ENCODE data around the gene ATAT1. TPM values are rescaled to one million over a fixed set of nuclear protein-coding genes. Genes with fewer than 3 reads are reported as not detected.

ATAT1 gene
- total RNA-seq, 2 experiments from 2014 or later, result 7.6 to 8.7 TPM

- H3K27me3 Mint-ChIP-seq, result no peaks in the 10 kb centered on the region
- peaks cover 13% of the 10 kb centered on the region for H3K36me3 Mint-ChIP-seq
- ChIA-PET POLR2A (no interaction called here), CTCF (interaction anchor here (1.4 kb wide), 1 partner anchor 95 kb away, joined by 3 read pairs; no protein-coding TSS in a partner anchor)
- H3K4me1 Mint-ChIP-seq (ENCODE audit: low read depth), result no peaks in the 10 kb centered on the region
- DNase-seq, result no peak
- no peak overlapping the region for H3K4me3 Mint-ChIP-seq
- intact Hi-C loops (cut with micrococcal nuclease), result no loop called here
- H3K27ac Mint-ChIP-seq, result no peak overlapping the region
- no peaks in the 10 kb centered on the region for H3K9me3 Mint-ChIP-seq
Observed at GRCh38 chr6:30635834-30636233, 9.2 kb downstream of the ATAT1 start.

GRCh38 chr6:30640481-30640880 is 13.8 kb downstream of the ATAT1 start:
- H3K4me3 Mint-ChIP-seq, result no peak overlapping the region
- intact Hi-C loops (cut with micrococcal nuclease), result no loop called here
- no peak for DNase-seq
- H3K27me3 Mint-ChIP-seq, result no peaks in the 10 kb centered on the region
- POLR2A ChIA-PET, result interaction anchor here (1.5 kb wide), 1 partner anchor 23 kb away, joined by 5 read pairs; the partner anchor contains the start of genes MRPS18B and PPP1R10
- H3K9me3 Mint-ChIP-seq, result no peaks in the 10 kb centered on the region
- peaks cover 3% of the 10 kb centered on the region for H3K36me3 Mint-ChIP-seq
- peaks cover 5% of the 10 kb centered on the region for H3K4me1 Mint-ChIP-seq (ENCODE audit: low read depth)
- H3K27ac Mint-ChIP-seq, result no peak overlapping the region
- CTCF ChIA-PET, result interaction anchor here (0.6 to 1.6 kb wide), 4 partner anchors 14 to 478 kb away, joined by 3 to 5 read pairs (median 4); partner anchors contain the start of gene ATAT1

- DNase-seq, result no peak
- Mint-ChIP-seq H3K27me3 (no peaks in the 10 kb centered on the region), H3K4me3 (no peak overlapping the region), H3K9me3 (no peaks in the 10 kb centered on the region), H3K36me3 (peaks cover 6% of the 10 kb centered on the region), H3K27ac (no peak overlapping the region), H3K4me1 (ENCODE audit: low read depth) (peaks cover 10% of the 10 kb centered on the region)
- ChIA-PET CTCF (interaction anchor here (0.6 to 1.6 kb wide), 3 partner anchors 15 to 478 kb away, joined by 3 to 4 read pairs (median 3); partner anchors contain the start of gene ATAT1), POLR2A (interaction anchor here (0.9 to 1.5 kb wide), 2 partner anchors 24 kb away, joined by 3 to 5 read pairs; partner anchors contain the start of genes MRPS18B and PPP1R10)
- intact Hi-C loops (cut with micrococcal nuclease), result no loop called here
Observed at GRCh38 chr6:30641048-30641447, 14.4 kb downstream of the ATAT1 start.

GRCh38 chr6:30643656-30644055 is 17.0 kb downstream of the ATAT1 start:
- Mint-ChIP-seq H3K4me3 (no peak overlapping the region), H3K9me3 (no peaks in the 10 kb centered on the region), H3K27ac (no peak overlapping the region), H3K4me1 (ENCODE audit: low read depth) (peaks cover 23% of the 10 kb centered on the region), H3K36me3 (peaks cover 10% of the 10 kb centered on the region), H3K27me3 (no peaks in the 10 kb centered on the region)
- ChIA-PET CTCF (interaction anchor here (0.6 to 0.9 kb wide), 2 partner anchors 111 to 160 kb away, joined by 3 read pairs; no protein-coding TSS in a partner anchor), POLR2A (no interaction called here)
- no peak for DNase-seq
- intact Hi-C loops (cut with micrococcal nuclease), result no loop called here

- Mint-ChIP-seq H3K4me3 (no peak overlapping the region), H3K4me1 (ENCODE audit: low read depth) (peaks cover 27% of the 10 kb centered on the region), H3K27ac (no peak overlapping the region), H3K27me3 (no peaks in the 10 kb centered on the region), H3K9me3 (no peaks in the 10 kb centered on the region), H3K36me3 (peaks cover 10% of the 10 kb centered on the region)
- CTCF ChIA-PET, result no interaction called here
- DNase-seq, result no peak
- intact Hi-C loops (cut with micrococcal nuclease), result no loop called here
- POLR2A ChIA-PET, result no interaction called here
Observed at GRCh38 chr6:30644769-30645168, 18.1 kb downstream of the ATAT1 start.

- Mint-ChIP-seq H3K36me3 (peaks cover 10% of the 10 kb centered on the region), H3K9me3 (no peaks in the 10 kb centered on the region), H3K4me1 (ENCODE audit: low read depth) (peaks cover 25% of the 10 kb centered on the region), H3K4me3 (peak overlapping the region; percentile 89), H3K27me3 (no peaks in the 10 kb centered on the region), H3K27ac (no peak overlapping the region)
- POLR2A ChIA-PET, result interaction anchor here (1.1 kb wide), 1 partner anchor 20 kb away, joined by 6 read pairs; the partner anchor contains the start of gene ATAT1
- intact Hi-C loops (cut with micrococcal nuclease), result loop anchor here (2.0 kb wide), 2 partner anchors 27 to 75 kb away; partner anchors contain the start of genes DHX16 and TUBB
- DNase-seq, result no peak
- CTCF ChIA-PET, result interaction anchor here (1.0 to 1.3 kb wide), 3 partner anchors 49 to 164 kb away, joined by 3 to 5 read pairs (median 3); no protein-coding TSS in a partner anchor
Observed at GRCh38 chr6:30645989-30646388, 19.3 kb downstream of the ATAT1 start.

GRCh38 chr6:30646450-30647241 is 20.0 kb downstream of the ATAT1 start, which contains the start of gene C6orf136:
Gene C6orf136, plus strand, starts transcription at chr6:30647133. Its CDS starts 99 bp downstream, at chr6:30647232.
- peaks cover 25% of the 10 kb centered on the region for H3K4me1 Mint-ChIP-seq (ENCODE audit: low read depth)
- intact Hi-C loops (cut with micrococcal nuclease), result loop anchor here (1.0 to 2.0 kb wide), 3 partner anchors 26 to 74 kb away; partner anchors contain the start of genes DHX16, MRPS18B, PPP1R10 and TUBB
- H3K27ac Mint-ChIP-seq, result peak within 1 kb of the TSS; percentile 89
- peak; percentile 96 for DNase-seq
- peaks cover 13% of the 10 kb centered on the region for H3K36me3 Mint-ChIP-seq
- ChIA-PET POLR2A (interaction anchor here (0.6 to 1.1 kb wide), 6 partner anchors 20 to 82 kb away, joined by 3 to 6 read pairs (median 4); partner anchors contain the start of gene ATAT1), CTCF (interaction anchor here (1.0 to 1.3 kb wide), 3 partner anchors 49 to 165 kb away, joined by 3 to 5 read pairs (median 3); no protein-coding TSS in a partner anchor)
- no peaks in the 10 kb centered on the region for H3K27me3 Mint-ChIP-seq
- peak within 1 kb of the TSS; percentile 89 for H3K4me3 Mint-ChIP-seq
- H3K9me3 Mint-ChIP-seq, result no peaks in the 10 kb centered on the region

GRCh38 chr6:30647242-30648116 is 20.8 kb downstream of the ATAT1 start:
- Mint-ChIP-seq H3K4me3 (peak overlapping the region; percentile 89), H3K27ac (peak overlapping the region; percentile 89), H3K4me1 (ENCODE audit: low read depth) (peaks cover 25% of the 10 kb centered on the region), H3K36me3 (peaks cover 18% of the 10 kb centered on the region), H3K9me3 (no peaks in the 10 kb centered on the region), H3K27me3 (no peaks in the 10 kb centered on the region)
- intact Hi-C loops (cut with micrococcal nuclease), result loop anchor here (1.0 to 2.0 kb wide), 3 partner anchors 25 to 73 kb away; partner anchors contain the start of genes DHX16, MRPS18B, PPP1R10 and TUBB
- CTCF ChIA-PET, result interaction anchor here (0.6 to 1.3 kb wide), 3 partner anchors 17 to 75 kb away, joined by 3 to 5 read pairs (median 3); no protein-coding TSS in a partner anchor
- POLR2A ChIA-PET, result interaction anchor here (0.6 to 1.1 kb wide), 6 partner anchors 21 to 75 kb away, joined by 3 to 6 read pairs (median 4); partner anchors contain the start of gene ATAT1
- peak; percentile 85 for DNase-seq

GRCh38 chr6:30651143-30651542 is 24.5 kb downstream of the ATAT1 start:
- peaks cover 15% of the 10 kb centered on the region for H3K4me1 Mint-ChIP-seq (ENCODE audit: low read depth)
- ChIA-PET POLR2A (no interaction called here), CTCF (interaction anchor here (1.7 kb wide), 1 partner anchor 22 kb away, joined by 4 read pairs; the partner anchor contains the start of gene DHX16)
- H3K36me3 Mint-ChIP-seq, result peaks cover 27% of the 10 kb centered on the region
- intact Hi-C loops (cut with micrococcal nuclease), result no loop called here
- H3K9me3 Mint-ChIP-seq, result no peaks in the 10 kb centered on the region
- H3K27me3 Mint-ChIP-seq, result no peaks in the 10 kb centered on the region
- no peak overlapping the region for H3K4me3 Mint-ChIP-seq
- no peak for DNase-seq
- peak overlapping the region; percentile 10 for H3K27ac Mint-ChIP-seq

- ChIA-PET CTCF (interaction anchor here (1.1 kb wide), 1 partner anchor 75 kb away, joined by 3 read pairs; no protein-coding TSS in a partner anchor), POLR2A (no interaction called here)
- intact Hi-C loops (cut with micrococcal nuclease), result no loop called here
- Mint-ChIP-seq H3K36me3 (peaks cover 36% of the 10 kb centered on the region), H3K27ac (no peak overlapping the region), H3K9me3 (no peaks in the 10 kb centered on the region), H3K27me3 (no peaks in the 10 kb centered on the region), H3K4me3 (no peak overlapping the region), H3K4me1 (ENCODE audit: low read depth) (no peaks in the 10 kb centered on the region)
- DNase-seq, result no peak
Observed at GRCh38 chr6:30654798-30655742, 28.4 kb downstream of the ATAT1 start.

Measured in activated CD4-positive, alpha-beta memory T cell treated with anti-CD3 and anti-CD28 coated beads for 36 hours (primary cell).